Activated CD8-positive, alpha-beta T cell treated with anti-CD3 and anti-CD28 coated beads for 36 hours (primary cell): ENCODE results near the gene ELAVL4. TPM values are rescaled to one million over a fixed set of nuclear protein-coding genes. Genes with fewer than 3 reads are reported as not detected.

Source experiments
- ATAC-seq: fragments of 200-7000 bp; cut with Tn5 transposase; one replicate; pipeline ENCODE4 v1.10.0; 2021; ENCODE audit warnings: mild to moderate bottlenecking, moderate library complexity
- CTCF ChIA-PET: fragments of 350-600 bp; sonication (Branson Sonifier 250); formaldehyde crosslinking; loops from one replicate; lab custom pipeline; 2021; ENCODE audit warnings: antibody characterized with exemption; lab: Charles Lee
- POLR2A ChIA-PET: fragments of 350-600 bp; sonication (Branson Sonifier 250); formaldehyde crosslinking; loops from one replicate; lab custom pipeline; 2021; ENCODE audit warnings: antibody characterized with exemption; lab: Charles Lee
- DNase-seq: peaks from one replicate; pipeline ENCODE4 v3.0.0-alpha.2; 2020
- H3K27ac Mint-ChIP-seq: one replicate; pipeline ENCODE4 v1.8.0; 2021; ENCODE audit warnings: mild to moderate bottlenecking, mixed read lengths
- H3K27me3 Mint-ChIP-seq: one replicate; pipeline ENCODE4 v1.8.0; 2021; ENCODE audit warnings: mixed read lengths
- H3K36me3 Mint-ChIP-seq: one replicate; pipeline ENCODE4 v1.8.0; 2021; ENCODE audit warnings: low read depth, mixed read lengths
- H3K4me1 Mint-ChIP-seq: one replicate; pipeline ENCODE4 v1.8.0; 2021; ENCODE audit warnings: low read depth, mixed read lengths
- H3K4me3 Mint-ChIP-seq: one replicate; pipeline ENCODE4 v1.8.0; 2021; ENCODE audit warnings: mild to moderate bottlenecking, moderate library complexity, mixed read lengths
- H3K9me3 Mint-ChIP-seq: one replicate; pipeline ENCODE4 v1.8.0; 2021; ENCODE audit warnings: mixed read lengths
- intact Hi-C: fragments of 100-400 bp; cut with micrococcal nuclease; formaldehyde crosslinking; loops from one replicate; pipeline ENCODE4 v1.10.0; 2022
- total RNA-seq, 2 experiments: library from RNA; stranded (reverse); gene quantifications; one replicate each; pipeline ENCODE4 v1.2.3, GENCODE V29; 2021
- TF ChIP-seq, protein P1 (sequence below): fragments of 200-600 bp; IDR thresholded peaks from one replicate; pipeline ENCODE4 v1.8.0; 2022; ENCODE audit warnings: antibody characterized with exemption, mild to moderate bottlenecking

ELAVL4 gene
- total RNA-seq: not detected

DNA sequence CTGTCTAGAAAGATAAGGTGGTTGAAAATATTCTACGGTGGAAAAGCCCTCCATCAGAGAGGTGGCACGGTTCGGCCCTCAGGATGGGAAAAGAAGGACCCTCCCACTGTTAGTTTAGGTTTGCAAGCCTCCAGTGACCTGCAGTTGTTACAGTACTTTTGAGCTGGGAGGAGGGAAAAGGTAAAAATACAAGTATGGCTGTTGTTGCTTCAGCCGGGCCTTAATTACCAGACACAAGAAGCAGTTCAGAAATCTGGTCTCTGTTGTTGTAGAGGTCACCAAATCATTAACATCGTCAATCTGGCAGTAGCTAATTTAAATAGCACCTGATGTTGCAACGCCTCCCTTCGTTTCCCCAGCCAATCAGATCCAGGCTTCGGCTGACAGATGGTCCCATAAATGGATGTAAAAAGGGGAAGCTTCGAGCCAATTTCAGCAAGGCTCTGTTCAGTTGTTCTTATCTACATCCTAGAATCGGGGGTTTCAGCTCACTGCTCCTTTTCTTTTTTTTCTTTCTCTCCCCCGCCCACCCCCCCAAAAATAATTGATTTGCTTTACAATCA, at the start of gene ELAVL4:
Gene ELAVL4 (plus strand): TSS at position 424 of the 563 bp plus-strand sequence. CDS start 270 bp downstream, outside the sequence.
- Mint-ChIP-seq H3K4me1 (peaks cover 21% of the 10 kb centered on the region), H3K9me3 (no peaks in the 10 kb centered on the region), H3K36me3 (no peaks in the 10 kb centered on the region), H3K4me3 (peak within 1 kb of the TSS; percentile 42), H3K27ac (no peak within 1 kb of the TSS), H3K27me3 (peaks cover 44% of the 10 kb centered on the region)
- DNase-seq: no peak
- POLR2A ChIA-PET: no interaction called here
- ATAC-seq: no peak
- intact Hi-C loops: no loop called here
- CTCF ChIA-PET: no interaction called here
- TF ChIP-seq, protein P1, sequence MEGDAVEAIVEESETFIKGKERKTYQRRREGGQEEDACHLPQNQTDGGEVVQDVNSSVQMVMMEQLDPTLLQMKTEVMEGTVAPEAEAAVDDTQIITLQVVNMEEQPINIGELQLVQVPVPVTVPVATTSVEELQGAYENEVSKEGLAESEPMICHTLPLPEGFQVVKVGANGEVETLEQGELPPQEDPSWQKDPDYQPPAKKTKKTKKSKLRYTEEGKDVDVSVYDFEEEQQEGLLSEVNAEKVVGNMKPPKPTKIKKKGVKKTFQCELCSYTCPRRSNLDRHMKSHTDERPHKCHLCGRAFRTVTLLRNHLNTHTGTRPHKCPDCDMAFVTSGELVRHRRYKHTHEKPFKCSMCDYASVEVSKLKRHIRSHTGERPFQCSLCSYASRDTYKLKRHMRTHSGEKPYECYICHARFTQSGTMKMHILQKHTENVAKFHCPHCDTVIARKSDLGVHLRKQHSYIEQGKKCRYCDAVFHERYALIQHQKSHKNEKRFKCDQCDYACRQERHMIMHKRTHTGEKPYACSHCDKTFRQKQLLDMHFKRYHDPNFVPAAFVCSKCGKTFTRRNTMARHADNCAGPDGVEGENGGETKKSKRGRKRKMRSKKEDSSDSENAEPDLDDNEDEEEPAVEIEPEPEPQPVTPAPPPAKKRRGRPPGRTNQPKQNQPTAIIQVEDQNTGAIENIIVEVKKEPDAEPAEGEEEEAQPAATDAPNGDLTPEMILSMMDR: no peak

GRCh38 chr1:50060279-50060678, 48.4 kb upstream of the ELAVL4 start:
- H3K9me3 Mint-ChIP-seq: no peaks in the 10 kb centered on the region
- TF ChIP-seq, protein P1: no peak
- H3K36me3 Mint-ChIP-seq: no peaks in the 10 kb centered on the region
- H3K27ac Mint-ChIP-seq: no peak overlapping the region
- ChIA-PET POLR2A (no interaction called here), CTCF (no interaction called here)
- intact Hi-C loops: no loop called here
- no peaks in the 10 kb centered on the region for H3K27me3 Mint-ChIP-seq
- no peaks in the 10 kb centered on the region for H3K4me1 Mint-ChIP-seq
- no peak for ATAC-seq
- H3K4me3 Mint-ChIP-seq: no peak overlapping the region
- DNase-seq: no peak

- no peak overlapping the region for H3K4me3 Mint-ChIP-seq
- POLR2A ChIA-PET: no interaction called here
- TF ChIP-seq, protein P1: no peak
These were observed 41.9 kb upstream of the ELAVL4 start for GRCh38 chr1:50066806-50067205.

DNA sequence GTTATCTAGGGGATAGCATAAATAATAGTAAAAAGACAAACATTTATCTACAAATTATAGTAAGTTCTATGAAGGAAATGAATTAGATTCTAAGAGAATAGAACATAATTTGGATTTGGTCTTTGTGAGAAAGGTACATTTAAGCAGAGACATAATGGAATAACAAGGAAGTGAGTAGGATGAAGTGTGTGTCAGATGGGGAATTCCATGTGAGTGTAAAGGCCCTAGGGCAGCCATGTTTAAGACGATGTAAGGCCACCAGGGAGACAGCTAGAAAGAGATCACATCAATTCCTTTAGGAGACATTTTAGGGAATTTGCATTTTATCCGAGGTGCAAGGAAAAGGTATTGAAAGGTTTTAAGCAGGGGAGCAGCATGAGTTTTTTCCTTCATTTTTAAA, 33.8 kb upstream of the ELAVL4 start:
- POLR2A ChIA-PET: no interaction called here
- DNase-seq (no peak), ATAC-seq (no peak)
- Mint-ChIP-seq H3K36me3 (no peaks in the 10 kb centered on the region), H3K4me1 (no peaks in the 10 kb centered on the region), H3K27me3 (peaks cover 2% of the 10 kb centered on the region), H3K27ac (no peak overlapping the region), H3K4me3 (no peak overlapping the region), H3K9me3 (no peaks in the 10 kb centered on the region)
- intact Hi-C loops: no loop called here
- CTCF ChIA-PET: no interaction called here
- TF ChIP-seq, protein P1: no peak

More at GRCh38 chr1:50066806-50067205, 41.9 kb upstream of the ELAVL4 start:
- intact Hi-C loops: no loop called here
- Mint-ChIP-seq H3K9me3 (no peaks in the 10 kb centered on the region), H3K27ac (no peak overlapping the region), H3K36me3 (no peaks in the 10 kb centered on the region), H3K27me3 (peaks cover 5% of the 10 kb centered on the region), H3K4me1 (no peaks in the 10 kb centered on the region)
- CTCF ChIA-PET: no interaction called here
- DNase-seq (no peak), ATAC-seq (no peak)

GRCh38 chr1:50077273-50077672, 31.4 kb upstream of the ELAVL4 start:
- intact Hi-C loops: no loop called here
- Mint-ChIP-seq H3K27ac (no peak overlapping the region), H3K27me3 (peaks cover 1% of the 10 kb centered on the region), H3K4me3 (no peak overlapping the region), H3K9me3 (no peaks in the 10 kb centered on the region), H3K36me3 (no peaks in the 10 kb centered on the region), H3K4me1 (no peaks in the 10 kb centered on the region)
- CTCF ChIA-PET: no interaction called here
- POLR2A ChIA-PET: interaction anchor here (1.1 kb wide), 1 partner anchor 16 kb away, joined by 3 read pairs; no protein-coding TSS in a partner anchor
- TF ChIP-seq, protein P1: no peak
- no peak for DNase-seq
- ATAC-seq: no peak
